CD4-positive, alpha-beta T cell (primary cell): ENCODE measurements around the gene WDR74. TPM values are rescaled to one million over a fixed set of nuclear protein-coding genes. Genes with fewer than 3 reads are reported as not detected.

ENCODE experiments used
- ATAC-seq: fragments of 200-7000 bp; cut with Tn5 transposase; one replicate; pipeline ENCODE4 v1.10.0; 2022; ENCODE audit warnings: mild to moderate bottlenecking; ENCODE audit not compliant: poor library complexity
- CTCF ChIA-PET: fragments of 350-600 bp; sonication (Branson Sonifier 250); formaldehyde crosslinking; loops from one replicate; lab custom pipeline; 2021; ENCODE audit warnings: antibody characterized with exemption, inconsistent platforms; lab: Charles Lee
- POLR2A ChIA-PET: fragments of 350-600 bp; sonication (Branson Sonifier 250); formaldehyde crosslinking; loops from one replicate; lab custom pipeline; 2021; ENCODE audit warnings: antibody characterized with exemption, inconsistent platforms; lab: Charles Lee
- DNase-seq, 14 experiments: peaks; one replicate each; pipeline ENCODE4 v3.0.0-alpha.2; 2013 to 2020; ENCODE audit warnings: mixed read lengths in 2 of 14
- H3K27ac ChIP-seq, 2 donors: one replicate each; pipeline versions ENCODE4 v1.5.1 to v1.7.0; 2013; ENCODE audit warnings: low read length in 2 of 2, low read depth in 1 of 2, mild to moderate bottlenecking in 1 of 2
- H3K27me3 ChIP-seq, 2 experiments: 1 replicate in 1 of 2; 2 replicates in 1 of 2; pipeline versions ENCODE4 v1.6.1 to v1.7.0; 2013; ENCODE audit warnings: low read length in 2 of 2, control low read depth in 1 of 2, mild to moderate bottlenecking in 1 of 2, moderate library complexity in 1 of 2; ENCODE audit not compliant: insufficient read depth in 2 of 2, control insufficient read depth in 1 of 2
- H3K36me3 ChIP-seq: one replicate; pipeline ENCODE4 v1.6.1; 2013; ENCODE audit warnings: low read length, control low read depth; ENCODE audit not compliant: insufficient read depth
- H3K4me1 ChIP-seq: one replicate; pipeline ENCODE4 v1.6.1; 2013; ENCODE audit warnings: low read length, control low read depth; ENCODE audit not compliant: insufficient read depth
- H3K4me3 ChIP-seq: one replicate; pipeline ENCODE4 v1.5.1; 2013; ENCODE audit warnings: mild to moderate bottlenecking, low read length, moderate library complexity
- H3K9me3 ChIP-seq, 2 experiments: 1 replicate in 1 of 2; 2 replicates in 1 of 2; pipeline versions ENCODE4 v1.6.1 to v1.7.0; 2013; ENCODE audit warnings: low read length in 2 of 2, mild to moderate bottlenecking in 2 of 2, control low read depth in 1 of 2, moderate library complexity in 1 of 2; ENCODE audit not compliant: control insufficient read depth in 1 of 2, insufficient read depth in 1 of 2
- H3K27ac Mint-ChIP-seq: one replicate; pipeline ENCODE4 v1.8.0; 2020; ENCODE audit warnings: mixed read lengths
- H3K27me3 Mint-ChIP-seq: one replicate; pipeline ENCODE4 v1.8.0; 2021; ENCODE audit warnings: mixed read lengths
- H3K36me3 Mint-ChIP-seq: one replicate; pipeline ENCODE4 v1.8.0; 2021; ENCODE audit warnings: low read depth, mixed read lengths
- H3K4me1 Mint-ChIP-seq: one replicate; pipeline ENCODE4 v1.8.0; 2021; ENCODE audit warnings: low read depth, mixed read lengths
- H3K4me3 Mint-ChIP-seq: one replicate; pipeline ENCODE4 v1.8.0; 2020; ENCODE audit warnings: mild to moderate bottlenecking, mixed read lengths
- H3K9me3 Mint-ChIP-seq: one replicate; pipeline ENCODE4 v1.8.0; 2020; ENCODE audit warnings: mixed read lengths
- intact Hi-C, 2 experiments: fragments of 100-400 bp; cut with DNase I in 1 of 2; cut with micrococcal nuclease in 1 of 2; formaldehyde crosslinking; loops; one replicate each; pipeline versions ENCODE4 v1.15.1 to v1.9.0; 2023 to 2025; cut with DNase I, micrococcal nuclease
- total RNA-seq, 174 experiments: library from RNA in 2 of 174; stranded (reverse) in 2 of 174; gene quantifications; one replicate each; pipeline ENCODE4 v1.2.3 and lab custom pipeline; 2021 to 2026
- TF ChIP-seq, protein P1 (sequence below): fragments of 200-600 bp; IDR thresholded peaks from one replicate; pipeline ENCODE4 v1.8.0; 2022; ENCODE audit warnings: antibody characterized with exemption, mild to moderate bottlenecking

WDR74 gene
- total RNA-seq, 2 experiments from 2014 or later = 289 to 297 TPM

- Mint-ChIP-seq H3K27me3 (no peaks in the 10 kb centered on the region), H3K4me1 (peaks cover 61% of the 10 kb centered on the region), H3K4me3 (peak overlapping the region; percentile 98), H3K27ac (peak overlapping the region; percentile 98), H3K36me3 (peaks cover 66% of the 10 kb centered on the region), H3K9me3 (no peaks in the 10 kb centered on the region)
- H3K9me3 ChIP-seq = no peaks in the 10 kb centered on the region
- H3K4me1 ChIP-seq = peaks cover 64% of the 10 kb centered on the region
- TF ChIP-seq, protein P1, sequence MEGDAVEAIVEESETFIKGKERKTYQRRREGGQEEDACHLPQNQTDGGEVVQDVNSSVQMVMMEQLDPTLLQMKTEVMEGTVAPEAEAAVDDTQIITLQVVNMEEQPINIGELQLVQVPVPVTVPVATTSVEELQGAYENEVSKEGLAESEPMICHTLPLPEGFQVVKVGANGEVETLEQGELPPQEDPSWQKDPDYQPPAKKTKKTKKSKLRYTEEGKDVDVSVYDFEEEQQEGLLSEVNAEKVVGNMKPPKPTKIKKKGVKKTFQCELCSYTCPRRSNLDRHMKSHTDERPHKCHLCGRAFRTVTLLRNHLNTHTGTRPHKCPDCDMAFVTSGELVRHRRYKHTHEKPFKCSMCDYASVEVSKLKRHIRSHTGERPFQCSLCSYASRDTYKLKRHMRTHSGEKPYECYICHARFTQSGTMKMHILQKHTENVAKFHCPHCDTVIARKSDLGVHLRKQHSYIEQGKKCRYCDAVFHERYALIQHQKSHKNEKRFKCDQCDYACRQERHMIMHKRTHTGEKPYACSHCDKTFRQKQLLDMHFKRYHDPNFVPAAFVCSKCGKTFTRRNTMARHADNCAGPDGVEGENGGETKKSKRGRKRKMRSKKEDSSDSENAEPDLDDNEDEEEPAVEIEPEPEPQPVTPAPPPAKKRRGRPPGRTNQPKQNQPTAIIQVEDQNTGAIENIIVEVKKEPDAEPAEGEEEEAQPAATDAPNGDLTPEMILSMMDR = no peak
- ChIA-PET POLR2A (interaction anchor here (0.9 to 8.8 kb wide), 10 partner anchors 12 to 92 kb away, joined by 3 to 273 read pairs (median 32); partner anchors contain the start of genes HNRNPUL2, POLR2G, SLC3A2 and TTC9C), CTCF (interaction anchor here (1.9 to 3.5 kb wide), 2 partner anchors 62 to 92 kb away, joined by 8 to 44 read pairs; partner anchors contain the start of genes HNRNPUL2, SLC3A2 and TTC9C)
- no peaks in the 10 kb centered on the region for H3K27me3 ChIP-seq
- H3K27ac ChIP-seq = peak overlapping the region in 1 of 2 donors; percentile 17
- H3K4me3 ChIP-seq = no peak overlapping the region
- DNase-seq (no peak), ATAC-seq (no peak)
- intact Hi-C loops = loop anchor here (5.0 kb wide), 2 partner anchors 37 to 197 kb away; partner anchors contain the start of genes TUT1 (in 1 of the 2) and ZBTB3 (in 1 of the 2)
- peaks cover 39% of the 10 kb centered on the region for H3K36me3 ChIP-seq
These were observed 50.4 kb downstream of the WDR74 start for GRCh38 chr11:62788991-62789390.

DNA sequence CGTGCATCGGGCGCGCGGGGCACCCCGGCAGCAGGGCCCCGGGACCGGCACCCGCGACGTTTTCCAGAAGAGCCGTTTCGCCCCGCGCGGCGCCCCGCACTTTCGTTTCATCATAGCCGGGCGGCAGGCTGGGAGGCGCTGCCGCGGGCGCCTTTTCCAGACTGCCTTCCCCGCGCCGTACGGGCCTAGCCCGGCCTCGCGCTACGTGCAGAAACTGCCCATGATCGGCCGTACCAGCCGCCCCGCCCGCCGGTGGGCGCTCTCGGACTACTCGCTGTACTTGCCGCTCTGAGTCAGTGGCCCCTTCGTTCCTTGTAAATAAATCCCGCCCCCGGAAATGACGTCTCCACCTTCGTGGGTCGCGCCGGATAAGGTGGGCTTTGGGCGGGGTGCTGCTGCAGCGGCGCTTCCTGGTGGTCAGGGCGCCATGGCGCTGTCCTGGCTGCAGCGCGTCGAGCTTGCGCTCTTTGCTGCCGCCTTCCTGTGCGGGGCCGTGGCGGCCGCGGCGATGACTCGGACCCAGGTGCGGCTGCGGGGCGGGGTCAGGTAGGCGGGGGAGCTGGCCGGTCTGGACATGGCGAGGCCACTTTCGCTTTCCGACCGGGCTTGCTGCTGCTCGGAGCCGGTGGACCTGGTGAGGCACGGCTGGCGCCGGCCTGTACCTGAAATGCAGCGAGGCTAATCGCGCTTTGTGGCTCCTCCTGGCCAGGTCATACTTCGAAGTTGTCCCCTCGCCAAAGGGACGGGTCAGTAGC is 52.2 kb downstream of the WDR74 start, which contains the start of gene TMEM179B:
Gene TMEM179B (plus strand): TSS at position 398 of the 755 bp plus-strand sequence. CDS start 30 bp downstream, at position 428.
- Histone ChIP-seq H3K36me3 (peaks cover 30% of the 10 kb centered on the region), H3K27ac (peak within 1 kb of the TSS; percentile 80 to 92), H3K4me3 (peak within 1 kb of the TSS; percentile 77), H3K27me3 (no peaks in the 10 kb centered on the region), H3K4me1 (peaks cover 53% of the 10 kb centered on the region), H3K9me3 (no peaks in the 10 kb centered on the region)
- Mint-ChIP-seq H3K4me1 (peaks cover 55% of the 10 kb centered on the region), H3K27ac (peak within 1 kb of the TSS; percentile 98), H3K27me3 (no peaks in the 10 kb centered on the region), H3K4me3 (peak within 1 kb of the TSS; percentile 98), H3K9me3 (no peaks in the 10 kb centered on the region), H3K36me3 (peaks cover 65% of the 10 kb centered on the region)
- ChIA-PET POLR2A (interaction anchor here (0.6 to 8.8 kb wide), 33 partner anchors 9 to 230 kb away, joined by 3 to 273 read pairs (median 12); partner anchors contain the start of genes BSCL2, C11orf98, CSKMT and GNG3), CTCF (interaction anchor here (0.6 to 3.5 kb wide), 40 partner anchors 7 to 1912 kb away, joined by 3 to 81 read pairs (median 6); partner anchors contain the start of genes B3GAT3, C11orf98, CSKMT and EEF1G)
- intact Hi-C loops = loop anchor here (1.0 to 5.0 kb wide), 9 partner anchors 16 to 195 kb away; partner anchors contain the start of genes NXF1 (in 1 of the 2), TAF6L (in 1 of the 2), TUT1 (in 1 of the 2) and WDR74 (in 1 of the 2)
- DNase-seq = peak; percentile 90 to 99 (median 97)
- peak; percentile 61 for ATAC-seq
- TF ChIP-seq, protein P1 = no peak

DNA sequence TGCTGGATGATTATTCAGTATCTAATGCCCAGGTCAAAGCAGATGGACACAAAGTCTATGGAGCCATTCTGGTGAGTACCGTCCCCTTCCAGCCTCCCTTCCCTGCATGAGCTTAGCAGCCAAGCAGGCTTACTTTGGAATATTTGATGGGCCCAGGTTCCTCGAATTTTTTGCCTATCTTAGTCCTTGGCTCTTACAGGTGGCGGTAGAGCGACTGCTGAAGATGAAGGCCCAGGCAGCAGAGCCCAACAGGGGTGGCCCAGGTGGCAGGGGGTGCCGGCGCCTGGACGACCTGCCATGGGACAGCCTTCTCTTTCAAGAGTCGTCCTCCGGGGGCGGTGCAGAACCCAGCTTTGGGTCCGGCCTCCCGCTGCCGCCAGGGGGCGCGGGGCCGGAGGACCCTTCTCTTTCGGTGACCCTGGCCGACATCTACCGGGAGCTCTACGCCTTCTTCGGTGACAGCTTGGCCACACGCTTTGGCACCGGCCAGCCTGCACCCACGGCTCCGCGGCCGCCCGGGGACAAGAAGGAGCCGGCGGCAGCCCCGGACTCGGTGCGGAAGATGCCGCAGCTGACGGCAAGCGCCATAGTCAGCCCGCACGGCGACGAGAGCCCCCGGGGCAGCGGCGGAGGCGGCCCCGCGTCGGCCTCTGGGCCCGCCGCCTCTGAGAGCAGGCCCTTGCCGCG is 52.9 kb downstream of the WDR74 start:
- peak overlapping the region; percentile 98 for H3K27ac Mint-ChIP-seq
- H3K27me3 Mint-ChIP-seq = no peaks in the 10 kb centered on the region
- CTCF ChIA-PET = interaction anchor here (0.5 to 3.5 kb wide), 44 partner anchors 8 to 1913 kb away, joined by 3 to 81 read pairs (median 6); partner anchors contain the start of genes B3GAT3, C11orf98, CSKMT and HNRNPUL2
- Histone ChIP-seq H3K9me3 (no peaks in the 10 kb centered on the region), H3K36me3 (peaks cover 28% of the 10 kb centered on the region), H3K4me3 (peak overlapping the region; percentile 77), H3K27ac (peak overlapping the region; percentile 80 to 92), H3K4me1 (peaks cover 47% of the 10 kb centered on the region), H3K27me3 (no peaks in the 10 kb centered on the region)
- intact Hi-C loops = loop anchor here (1.0 to 5.0 kb wide), 9 partner anchors 16 to 194 kb away; partner anchors contain the start of genes NXF1 (in 1 of the 2), TAF6L (in 1 of the 2), TUT1 (in 1 of the 2) and WDR74 (in 1 of the 2)
- peaks cover 49% of the 10 kb centered on the region for H3K4me1 Mint-ChIP-seq
- peak; percentile 59 for ATAC-seq
- peaks cover 60% of the 10 kb centered on the region for H3K36me3 Mint-ChIP-seq
- H3K4me3 Mint-ChIP-seq = peak overlapping the region; percentile 91
- peak; percentile 71 to 92 (median 82) for DNase-seq
- POLR2A ChIA-PET = interaction anchor here (0.6 to 8.8 kb wide), 28 partner anchors 10 to 229 kb away, joined by 3 to 273 read pairs (median 14); partner anchors contain the start of genes BSCL2, C11orf98, CSKMT and EEF1G
- H3K9me3 Mint-ChIP-seq = no peaks in the 10 kb centered on the region
- TF ChIP-seq, protein P1 = peak; percentile 98
